Activated B cell treated with CpG ODN at 0.5 μM for 24 hours (primary cell): Measurements from ENCODE around the gene RBM6. TPM values are rescaled to one million over a fixed set of nuclear protein-coding genes. Genes with fewer than 3 reads are reported as not detected.
A peak's percentile ranks its signal among the peaks of the same experiment; 100 is the strongest.

Experiments used
- ATAC-seq: fragments of 200-7000 bp; cut with Tn5 transposase; one replicate; pipeline ENCODE4 v1.10.0; 2021; ENCODE audit warnings: low read depth, mild to moderate bottlenecking, moderate library complexity
- CTCF ChIA-PET: fragments of 350-600 bp; sonication (Branson Sonifier 250); formaldehyde crosslinking; loops from one replicate; lab custom pipeline; 2021; ENCODE audit warnings: antibody characterized with exemption; lab: Charles Lee
- POLR2A ChIA-PET: fragments of 350-600 bp; sonication (Branson Sonifier 250); formaldehyde crosslinking; loops from one replicate; lab custom pipeline; 2021; ENCODE audit warnings: antibody characterized with exemption; lab: Charles Lee
- DNase-seq: peaks from one replicate; pipeline ENCODE4 v3.0.0; 2022
- H3K27ac Mint-ChIP-seq: one replicate; pipeline ENCODE4 v1.8.0; 2020; ENCODE audit warnings: mixed read lengths
- H3K27me3 Mint-ChIP-seq: one replicate; pipeline ENCODE4 v1.8.0; 2021; ENCODE audit warnings: mixed read lengths
- H3K36me3 Mint-ChIP-seq: one replicate; pipeline ENCODE4 v1.8.0; 2021; ENCODE audit warnings: low read depth, mixed read lengths
- H3K4me1 Mint-ChIP-seq: one replicate; pipeline ENCODE4 v1.8.0; 2021; ENCODE audit warnings: mixed read lengths
- H3K4me3 Mint-ChIP-seq: one replicate; pipeline ENCODE4 v1.8.0; 2020; ENCODE audit warnings: mild to moderate bottlenecking, mixed read lengths
- H3K9me3 Mint-ChIP-seq: one replicate; pipeline ENCODE4 v1.8.0; 2020; ENCODE audit warnings: mixed read lengths
- intact Hi-C: fragments of 100-400 bp; cut with micrococcal nuclease; formaldehyde crosslinking; loops from one replicate; pipeline ENCODE4 v1.15.1; 2024
- total RNA-seq: library from RNA; stranded (reverse); gene quantifications from 2 replicates; pipeline ENCODE4 v1.2.3, GENCODE V29; 2022
- TF ChIP-seq, protein P1 (sequence below): fragments of 200-600 bp; IDR thresholded peaks from one replicate; pipeline ENCODE4 v1.8.0; 2022; ENCODE audit warnings: antibody characterized with exemption, mild to moderate bottlenecking

RBM6 gene
- total RNA-seq, 1 donor from 2014 or later, result 172 TPM

DNA sequence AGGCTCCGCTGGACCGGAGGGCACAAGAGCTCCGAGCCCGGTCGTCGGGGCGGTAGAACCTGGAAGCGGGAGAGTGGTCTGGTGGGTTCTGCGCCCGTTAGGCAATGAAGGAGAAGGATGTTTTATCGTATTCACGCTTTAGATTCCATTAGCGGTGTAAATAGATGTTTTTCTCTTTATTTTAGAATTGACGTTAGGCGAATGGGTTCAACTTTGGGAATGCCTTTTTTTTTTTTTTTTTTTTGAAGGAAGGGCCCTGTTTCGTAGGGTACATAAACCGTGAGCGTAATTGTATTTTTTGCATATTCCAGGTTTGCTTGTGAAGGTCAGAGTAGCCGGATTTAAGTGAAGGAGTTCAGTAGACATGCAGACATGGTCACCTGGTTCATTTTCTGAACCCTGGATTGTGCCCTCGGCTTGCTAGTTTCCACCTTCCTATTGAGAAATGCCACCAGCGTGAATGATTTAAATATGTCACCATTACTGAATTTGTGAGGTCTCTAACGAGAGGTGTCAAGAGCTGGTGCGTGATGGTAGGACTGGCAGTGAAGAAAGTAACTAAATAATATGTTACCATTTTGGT lies 808 bp downstream of the RBM6 start:
- H3K4me1 Mint-ChIP-seq, result peaks cover 48% of the 10 kb centered on the region
- H3K4me3 Mint-ChIP-seq, result peak overlapping the region; percentile 98
- ChIA-PET CTCF (interaction anchor here (1.7 kb wide), 1 partner anchor 11 kb away, joined by 5 read pairs; the partner anchor contains the start of gene MON1A), POLR2A (interaction anchor here (0.5 to 2.8 kb wide), 15 partner anchors 8 to 1559 kb away, joined by 3 to 72 read pairs (median 5); partner anchors contain the start of genes DAG1, DCAF1, IMPDH2 and INKA1)
- ATAC-seq (no peak), DNase-seq (no peak)
- H3K9me3 Mint-ChIP-seq, result no peaks in the 10 kb centered on the region
- TF ChIP-seq, protein P1, sequence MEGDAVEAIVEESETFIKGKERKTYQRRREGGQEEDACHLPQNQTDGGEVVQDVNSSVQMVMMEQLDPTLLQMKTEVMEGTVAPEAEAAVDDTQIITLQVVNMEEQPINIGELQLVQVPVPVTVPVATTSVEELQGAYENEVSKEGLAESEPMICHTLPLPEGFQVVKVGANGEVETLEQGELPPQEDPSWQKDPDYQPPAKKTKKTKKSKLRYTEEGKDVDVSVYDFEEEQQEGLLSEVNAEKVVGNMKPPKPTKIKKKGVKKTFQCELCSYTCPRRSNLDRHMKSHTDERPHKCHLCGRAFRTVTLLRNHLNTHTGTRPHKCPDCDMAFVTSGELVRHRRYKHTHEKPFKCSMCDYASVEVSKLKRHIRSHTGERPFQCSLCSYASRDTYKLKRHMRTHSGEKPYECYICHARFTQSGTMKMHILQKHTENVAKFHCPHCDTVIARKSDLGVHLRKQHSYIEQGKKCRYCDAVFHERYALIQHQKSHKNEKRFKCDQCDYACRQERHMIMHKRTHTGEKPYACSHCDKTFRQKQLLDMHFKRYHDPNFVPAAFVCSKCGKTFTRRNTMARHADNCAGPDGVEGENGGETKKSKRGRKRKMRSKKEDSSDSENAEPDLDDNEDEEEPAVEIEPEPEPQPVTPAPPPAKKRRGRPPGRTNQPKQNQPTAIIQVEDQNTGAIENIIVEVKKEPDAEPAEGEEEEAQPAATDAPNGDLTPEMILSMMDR, result no peak
- intact Hi-C loops, result loop anchor here (1.0 to 10.0 kb wide), 5 partner anchors 36 to 526 kb away; partner anchors contain the start of genes RBM5, RHOA, TCTA and TRAIP
- no peaks in the 10 kb centered on the region for H3K27me3 Mint-ChIP-seq
- H3K36me3 Mint-ChIP-seq, result peaks cover 17% of the 10 kb centered on the region
- peak overlapping the region; percentile 97 for H3K27ac Mint-ChIP-seq

DNA sequence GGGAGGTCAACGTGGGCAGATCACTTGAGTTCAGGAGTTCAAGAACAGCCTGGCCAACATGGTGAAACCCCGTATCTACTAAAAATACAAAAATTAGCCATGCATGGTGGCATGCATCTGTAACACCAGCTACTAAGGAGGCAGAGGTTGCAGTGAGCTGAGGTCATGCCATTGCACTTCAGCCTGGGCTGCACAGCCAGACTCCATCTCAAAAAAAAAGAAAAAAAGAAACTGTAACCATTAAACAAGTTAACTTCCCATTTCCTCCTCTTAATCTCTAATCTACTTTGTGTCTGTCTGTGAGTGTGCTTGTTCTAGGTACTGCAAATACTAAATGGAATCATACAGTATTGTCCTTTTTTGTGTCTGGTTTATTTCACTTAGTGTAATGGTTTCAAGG lies 2.7 kb downstream of the RBM6 start:
- CTCF ChIA-PET, result no interaction called here
- H3K4me1 Mint-ChIP-seq, result peaks cover 66% of the 10 kb centered on the region
- peak overlapping the region; percentile 49 for H3K4me3 Mint-ChIP-seq
- no peaks in the 10 kb centered on the region for H3K27me3 Mint-ChIP-seq
- TF ChIP-seq, protein P1, result no peak
- peak overlapping the region; percentile 5 for H3K27ac Mint-ChIP-seq
- peaks cover 24% of the 10 kb centered on the region for H3K36me3 Mint-ChIP-seq
- POLR2A ChIA-PET, result interaction anchor here (0.6 to 1.0 kb wide), 4 partner anchors 10 to 15 kb away, joined by 3 to 11 read pairs (median 5); partner anchors contain the start of gene MON1A
- intact Hi-C loops, result loop anchor here (5.0 to 10.0 kb wide), 2 partner anchors 145 to 528 kb away; partner anchors contain the start of genes RBM5, RHOA and TCTA
- no peaks in the 10 kb centered on the region for H3K9me3 Mint-ChIP-seq
- no peak for ATAC-seq
- DNase-seq, result no peak

DNA sequence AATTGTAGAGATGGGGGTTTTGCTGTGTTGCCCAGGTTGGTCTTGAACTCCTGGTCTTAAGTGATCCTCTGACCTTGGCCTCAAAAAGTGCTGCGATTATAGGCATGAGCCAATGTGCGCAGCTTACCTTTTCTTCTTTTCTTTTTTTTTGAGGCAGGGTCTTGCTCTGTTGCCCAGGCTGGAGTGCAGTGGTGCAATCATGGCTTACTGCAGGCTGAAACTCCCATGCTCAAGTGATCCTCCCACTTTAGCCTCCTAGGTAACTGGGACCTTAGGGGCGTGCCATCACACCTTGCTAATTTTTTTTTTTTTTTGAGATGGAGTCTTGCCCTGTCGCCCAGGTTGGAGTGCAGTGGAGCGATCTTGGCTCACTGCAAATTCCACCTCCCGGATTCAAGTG lies 13.0 kb downstream of the RBM6 start:
- H3K9me3 Mint-ChIP-seq, result no peaks in the 10 kb centered on the region
- H3K27ac Mint-ChIP-seq, result no peak overlapping the region
- H3K4me3 Mint-ChIP-seq, result no peak overlapping the region
- intact Hi-C loops, result no loop called here
- no peaks in the 10 kb centered on the region for H3K27me3 Mint-ChIP-seq
- no peak for DNase-seq
- H3K4me1 Mint-ChIP-seq, result peaks cover 31% of the 10 kb centered on the region
- ChIA-PET POLR2A (interaction anchor here (0.7 kb wide), 1 partner anchor 848 kb away, joined by 4 read pairs; the partner anchor contains the start of gene QARS1), CTCF (no interaction called here)
- no peak for ATAC-seq
- TF ChIP-seq, protein P1, result no peak
- peaks cover 10% of the 10 kb centered on the region for H3K36me3 Mint-ChIP-seq

DNA sequence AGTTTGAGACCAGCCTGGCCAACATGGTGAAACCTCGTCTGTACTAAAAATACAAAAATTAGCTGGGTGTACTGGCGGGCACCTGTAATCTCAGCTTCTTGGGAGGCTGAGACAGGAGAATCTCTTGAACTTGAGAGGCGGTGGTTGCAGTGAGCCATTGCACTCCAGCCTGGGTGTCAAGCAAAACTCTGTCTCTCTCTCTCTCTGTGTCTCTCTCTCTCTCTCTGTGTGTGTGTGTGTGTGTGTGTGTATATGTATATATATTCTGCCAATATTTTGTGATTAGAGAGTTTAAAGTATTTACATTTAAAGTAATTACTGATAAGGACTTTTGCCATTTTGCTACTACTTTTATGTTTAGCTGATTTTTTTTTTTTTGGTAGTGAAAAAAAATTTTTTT lies 15.7 kb downstream of the RBM6 start:
- ChIA-PET POLR2A (interaction anchor here (0.6 to 0.7 kb wide), 2 partner anchors 15 to 141 kb away, joined by 3 to 10 read pairs; no protein-coding TSS in a partner anchor), CTCF (no interaction called here)
- Mint-ChIP-seq H3K36me3 (peaks cover 19% of the 10 kb centered on the region), H3K27me3 (no peaks in the 10 kb centered on the region), H3K4me1 (peaks cover 28% of the 10 kb centered on the region), H3K27ac (no peak overlapping the region), H3K4me3 (no peak overlapping the region), H3K9me3 (no peaks in the 10 kb centered on the region)
- TF ChIP-seq, protein P1, result no peak
- no peak for ATAC-seq
- DNase-seq, result no peak
- intact Hi-C loops, result no loop called here

DNA sequence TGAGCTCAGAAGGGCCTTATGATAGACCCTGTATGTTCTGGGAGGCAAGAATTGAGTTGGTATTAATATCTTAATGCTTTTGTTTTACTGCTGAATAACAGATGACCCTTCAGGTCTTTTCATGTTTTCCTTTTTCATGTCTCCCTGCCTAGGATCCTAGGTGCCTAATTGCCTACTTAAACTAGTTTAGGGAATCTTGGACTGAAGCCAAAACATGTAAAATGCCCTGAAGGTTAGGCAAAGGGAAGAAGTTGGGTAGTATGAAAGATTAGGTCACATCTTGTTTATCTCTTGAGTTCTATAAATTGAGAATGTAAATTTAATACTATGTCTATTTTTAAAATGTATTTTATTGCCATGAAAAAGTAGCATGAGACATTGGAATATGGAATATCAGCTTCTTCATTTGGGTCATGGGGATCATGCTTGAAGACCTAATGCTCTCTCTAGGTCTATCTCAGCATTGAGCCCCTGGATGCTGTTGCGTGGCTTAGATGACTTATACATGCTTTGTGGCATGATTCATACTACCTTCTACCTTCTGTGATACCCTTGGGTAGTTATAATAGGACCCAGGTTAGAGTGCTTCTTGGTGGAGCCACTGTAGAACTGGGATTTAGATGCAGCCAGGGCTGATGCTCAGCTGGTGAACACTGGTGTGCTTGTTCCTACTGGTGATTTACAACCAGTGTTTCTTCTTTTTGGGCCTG lies 26.4 kb downstream of the RBM6 start:
- POLR2A ChIA-PET, result no interaction called here
- H3K4me1 Mint-ChIP-seq, result peaks cover 2% of the 10 kb centered on the region
- intact Hi-C loops, result no loop called here

More for the DNA sequence above, 26.4 kb downstream of the RBM6 start:
- DNase-seq (no peak), ATAC-seq (no peak)
- Mint-ChIP-seq H3K36me3 (peaks cover 44% of the 10 kb centered on the region), H3K9me3 (no peaks in the 10 kb centered on the region), H3K4me3 (no peak overlapping the region), H3K27ac (no peak overlapping the region), H3K27me3 (no peaks in the 10 kb centered on the region)
- TF ChIP-seq, protein P1, result no peak
- CTCF ChIA-PET, result no interaction called here
